Measurements from ENCODE around the gene ADAMTS18. TPM values are rescaled to one million over a fixed set of nuclear protein-coding genes. Genes with fewer than 3 reads are reported as not detected.

ADAMTS18 gene
- total RNA-seq, 1 experiment from 2014 or later, result not detected

GRCh38 chr16:77439106-77439505 is 4.3 kb upstream of the ADAMTS18 start:
- H3K27me3 ChIP-seq (replicated peaks; ENCODE audit: insufficient read depth, low read depth, low read length, poor library complexity), result peaks cover 69% of the 10 kb centered on the region
- H3K36me3 ChIP-seq (ENCODE audit: insufficient read depth, low read length, poor library complexity, severe bottlenecking), result no peaks in the 10 kb centered on the region
- TF ChIP-seq EZH2 (IDR thresholded peaks at IDR 0.05; ENCODE audit: borderline replicate concordance, low read depth, low read length, poor library complexity, severe bottlenecking) (no peak), CTCF (conservative IDR thresholded peaks at IDR 0.05; ENCODE audit: low read depth, low read length) (no peak)
- H3K9me3 ChIP-seq (ENCODE audit: low read depth, low read length, poor library complexity, severe bottlenecking), result no peaks in the 10 kb centered on the region
- no peak overlapping the region for H3K27ac ChIP-seq (ENCODE audit: low read depth, low read length, poor library complexity, severe bottlenecking)
- intact Hi-C loops (cut with micrococcal nuclease; ENCODE audit: unreplicated experiment), result no loop called here
- POLR2A ChIA-PET (ENCODE audit: low non-redundant PET), result no interaction called here
- no peak for DNase-seq (ENCODE audit: low spot score)
- CTCF ChIA-PET, result no interaction called here
- BruUV-seq (replicated peaks), result no TSS peak
- no peaks in the 10 kb centered on the region for H3K4me1 ChIP-seq (ENCODE audit: insufficient read depth, low read length, poor library complexity, severe bottlenecking)
- H3K4me3 ChIP-seq (ENCODE audit: low read depth, low read length, poor library complexity, severe bottlenecking), result no peak overlapping the region

GRCh38 chr16:77437859-77438258 is 3.0 kb upstream of the ADAMTS18 start:
- Histone ChIP-seq H3K4me1 (ENCODE audit: insufficient read depth, low read length, poor library complexity, severe bottlenecking) (no peaks in the 10 kb centered on the region), H3K4me3 (ENCODE audit: low read depth, low read length, poor library complexity, severe bottlenecking) (no peak overlapping the region), H3K36me3 (ENCODE audit: insufficient read depth, low read length, poor library complexity, severe bottlenecking) (no peaks in the 10 kb centered on the region), H3K9me3 (ENCODE audit: low read depth, low read length, poor library complexity, severe bottlenecking) (no peaks in the 10 kb centered on the region), H3K27ac (ENCODE audit: low read depth, low read length, poor library complexity, severe bottlenecking) (no peak overlapping the region), H3K27me3 (replicated peaks; ENCODE audit: insufficient read depth, low read depth, low read length, poor library complexity) (peaks cover 70% of the 10 kb centered on the region)
- ChIA-PET CTCF (no interaction called here), POLR2A (ENCODE audit: low non-redundant PET) (no interaction called here)
- TF ChIP-seq EZH2 (IDR thresholded peaks at IDR 0.05; ENCODE audit: borderline replicate concordance, low read depth, low read length, poor library complexity, severe bottlenecking) (no peak), CTCF (conservative IDR thresholded peaks at IDR 0.05; ENCODE audit: low read depth, low read length) (peak; percentile 31; the same call in 1 of the 2 replicates)
- intact Hi-C loops (cut with micrococcal nuclease; ENCODE audit: unreplicated experiment), result no loop called here
- peak; percentile 3 for DNase-seq (ENCODE audit: low spot score)
- no TSS peak for BruUV-seq (replicated peaks)

- BruUV-seq (replicated peaks), result no TSS peak
- DNase-seq (ENCODE audit: low spot score), result no peak
- ChIA-PET POLR2A (ENCODE audit: low non-redundant PET) (no interaction called here), CTCF (no interaction called here)
- Histone ChIP-seq H3K9me3 (ENCODE audit: low read depth, low read length, poor library complexity, severe bottlenecking) (no peaks in the 10 kb centered on the region), H3K27me3 (replicated peaks; ENCODE audit: insufficient read depth, low read depth, low read length, poor library complexity) (peaks cover 86% of the 10 kb centered on the region), H3K4me3 (ENCODE audit: low read depth, low read length, poor library complexity, severe bottlenecking) (no peak overlapping the region), H3K4me1 (ENCODE audit: insufficient read depth, low read length, poor library complexity, severe bottlenecking) (no peaks in the 10 kb centered on the region), H3K36me3 (ENCODE audit: insufficient read depth, low read length, poor library complexity, severe bottlenecking) (no peaks in the 10 kb centered on the region), H3K27ac (ENCODE audit: low read depth, low read length, poor library complexity, severe bottlenecking) (no peak overlapping the region)
- no peak for TF ChIP-seq EZH2 (IDR thresholded peaks at IDR 0.05; ENCODE audit: borderline replicate concordance, low read depth, low read length, poor library complexity, severe bottlenecking)
- TF ChIP-seq CTCF (conservative IDR thresholded peaks at IDR 0.05; ENCODE audit: low read depth, low read length), result no peak
- intact Hi-C loops (cut with micrococcal nuclease; ENCODE audit: unreplicated experiment), result no loop called here
Observed at GRCh38 chr16:77435272-77435820, 512 bp upstream of the ADAMTS18 start.

Data from A673 (cell line).